SKM-1 (cell line): ENCODE measurements around the gene PCBP3.
"Not testable (repeated sequence)": the region's sequence is repeated elsewhere in the genome, so short reads cannot be mapped to it uniquely, and the experiment has no call there.

Experiments
- DNase-seq: peaks from one replicate; lab custom pipeline; 2025; ENCODE audit not compliant: unreplicated experiment; lab: John Stamatoyannopoulos, UW

PCBP3 gene

DNA sequence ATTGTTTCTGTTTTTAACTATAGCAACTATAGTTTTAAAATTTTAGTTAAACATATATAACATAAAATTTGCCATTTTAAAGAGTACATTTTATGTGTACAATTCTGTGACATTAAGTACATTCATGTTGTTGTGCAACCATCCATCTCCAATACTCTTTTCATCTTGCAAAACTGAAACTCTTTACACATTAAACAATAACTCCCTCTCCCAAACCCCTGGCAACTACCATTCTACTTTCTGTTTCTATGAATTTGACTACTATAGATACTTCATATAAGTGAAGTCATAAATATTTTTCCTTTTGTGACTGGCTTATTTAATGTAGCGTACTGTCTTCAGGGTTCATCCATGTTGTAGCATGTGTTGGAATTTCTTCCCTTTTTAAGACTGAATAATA lies 25.9 kb downstream of the PCBP3 start:
- DNase-seq: no peak

DNA sequence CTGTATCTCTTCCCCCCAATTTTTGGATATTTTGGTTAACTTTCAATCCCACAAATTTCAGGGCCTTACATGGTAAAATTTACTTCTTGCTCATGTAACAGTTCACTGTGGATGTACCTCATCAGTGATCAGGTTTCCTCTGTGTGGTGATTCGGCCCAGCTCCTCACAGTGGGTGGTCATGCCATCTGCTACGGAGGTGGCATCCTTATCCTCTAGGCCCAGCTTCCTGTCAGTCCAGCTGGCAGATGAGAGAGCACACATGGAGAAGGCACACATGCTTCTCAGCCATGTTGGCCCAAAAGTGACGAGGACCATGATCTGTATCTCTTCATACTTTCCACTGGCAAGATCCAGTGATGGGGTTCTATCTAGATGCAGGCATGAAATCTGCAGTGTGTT lies 27.2 kb downstream of the PCBP3 start:
- no peak for DNase-seq

DNA sequence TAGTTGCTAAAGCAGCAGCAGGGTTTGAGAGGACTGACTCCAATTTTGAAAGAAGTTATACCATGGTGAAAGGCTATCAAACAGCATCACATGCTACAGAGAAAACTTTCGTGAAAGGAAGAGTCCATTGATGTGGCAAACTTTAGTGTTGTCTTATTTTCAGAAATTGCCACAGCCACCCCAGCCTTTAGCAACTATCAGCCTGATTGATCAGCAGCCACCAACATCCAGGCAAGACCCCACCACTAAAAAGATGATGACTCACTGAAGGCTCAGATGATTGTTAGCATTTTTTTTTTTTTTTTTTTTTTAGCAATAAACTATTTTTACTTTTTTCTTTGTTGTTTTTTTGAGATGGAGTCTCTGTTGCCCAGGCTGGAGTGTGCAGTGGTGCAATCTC lies 35.3 kb downstream of the PCBP3 start:
- DNase-seq: not testable (repeated sequence)

DNA sequence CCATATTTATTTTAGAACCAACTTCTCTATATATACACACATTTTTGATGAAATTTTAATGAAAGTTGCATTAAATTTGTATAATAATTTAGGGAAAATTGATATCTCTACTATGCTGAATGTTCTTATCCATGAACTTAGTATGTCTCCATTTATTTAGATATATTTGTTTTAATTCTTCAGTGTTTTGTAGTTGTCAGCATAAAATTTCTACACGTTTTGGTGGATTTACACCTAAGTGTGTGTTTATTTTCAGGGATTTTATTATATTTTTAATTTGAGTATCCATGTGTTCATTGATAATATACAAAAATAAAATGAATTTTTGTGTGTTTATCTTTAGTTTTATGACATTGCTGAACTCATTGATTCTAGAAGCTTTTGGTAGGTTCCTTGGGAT lies 36.7 kb downstream of the PCBP3 start:
- no peak for DNase-seq

DNA sequence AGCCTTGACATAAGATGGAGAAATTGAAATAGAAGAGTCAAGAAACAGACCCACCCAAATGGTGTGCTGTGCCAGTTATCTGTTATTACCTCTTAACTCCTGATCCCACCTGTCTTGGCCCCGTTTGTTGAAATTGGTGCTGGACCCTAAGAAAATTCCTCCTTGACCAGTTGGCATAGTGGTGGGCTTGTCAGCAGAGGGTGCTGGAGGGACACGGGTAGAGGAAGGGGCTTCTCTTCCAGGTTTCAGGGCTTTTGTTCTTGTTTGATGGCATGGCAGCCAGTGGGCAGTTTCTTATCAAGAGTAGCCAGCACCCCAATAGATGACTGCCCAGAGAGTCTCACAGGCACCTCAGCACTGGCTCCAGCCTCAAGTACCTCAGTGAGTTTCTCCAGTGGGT lies 51.6 kb downstream of the PCBP3 start:
- no peak for DNase-seq

DNA sequence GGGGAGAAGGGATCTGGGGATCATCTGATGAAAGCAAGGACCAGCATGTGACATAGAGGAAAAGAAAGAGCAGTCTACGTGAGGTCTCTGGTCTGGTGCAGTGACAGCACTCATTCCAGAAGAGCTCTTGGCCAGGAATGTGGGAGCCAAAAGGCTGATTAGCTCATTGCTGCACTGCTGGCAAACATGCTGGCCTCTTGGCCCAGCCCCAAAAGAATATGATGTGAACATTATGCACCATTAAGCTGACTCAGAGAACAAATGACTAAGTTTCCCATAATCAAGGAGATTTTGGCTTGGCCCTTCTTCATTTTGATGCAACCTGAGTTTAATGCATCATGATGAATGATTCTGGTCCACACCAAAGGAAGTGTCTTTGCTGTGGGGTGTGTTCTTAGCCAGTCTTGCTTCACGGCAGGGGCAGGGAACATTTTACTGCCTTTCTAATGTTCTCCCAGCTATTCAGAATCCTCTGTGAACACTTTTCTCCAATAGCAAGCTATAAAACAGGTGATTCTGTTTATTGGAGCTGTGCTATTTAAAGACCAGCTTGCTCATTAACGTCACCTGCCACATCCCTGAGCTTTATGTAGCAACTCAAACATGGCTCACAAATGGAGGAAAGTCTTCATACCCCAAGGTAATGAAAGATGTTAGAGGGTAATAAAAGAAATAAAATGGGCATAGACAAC lies 55.1 kb downstream of the PCBP3 start:
- no peak for DNase-seq

DNA sequence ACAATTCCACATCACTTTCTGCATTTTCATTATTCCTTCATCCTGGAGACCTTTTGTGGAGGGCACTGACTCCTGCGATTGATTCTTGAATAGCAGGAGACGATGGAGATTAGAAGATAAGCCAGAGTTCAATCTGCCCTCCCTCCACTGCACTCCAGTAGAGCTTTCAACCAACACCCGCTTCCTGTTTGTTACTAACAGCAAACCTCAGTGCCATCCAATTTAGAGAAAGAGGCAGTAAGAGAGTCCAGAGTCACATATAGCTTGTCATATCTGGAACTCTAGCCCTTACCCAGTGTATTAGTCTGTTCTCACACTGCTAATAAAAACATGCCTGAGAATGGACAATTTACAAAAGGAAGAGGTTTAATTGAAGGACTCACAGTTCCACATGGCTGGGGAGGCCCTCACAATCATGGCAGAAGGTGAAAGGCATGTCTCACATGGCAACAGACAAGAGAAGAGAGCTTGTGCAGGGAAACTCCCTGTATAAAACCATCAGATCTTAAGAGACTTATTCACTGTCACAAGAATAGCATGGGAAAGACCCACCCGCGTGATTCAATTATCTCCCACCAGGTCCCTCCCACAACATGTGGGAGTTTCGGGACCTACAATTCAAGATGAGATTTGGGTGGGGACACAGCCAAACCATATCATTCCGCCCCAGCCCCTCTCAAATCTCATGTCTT lies 55.9 kb downstream of the PCBP3 start:
- DNase-seq: no peak

DNA sequence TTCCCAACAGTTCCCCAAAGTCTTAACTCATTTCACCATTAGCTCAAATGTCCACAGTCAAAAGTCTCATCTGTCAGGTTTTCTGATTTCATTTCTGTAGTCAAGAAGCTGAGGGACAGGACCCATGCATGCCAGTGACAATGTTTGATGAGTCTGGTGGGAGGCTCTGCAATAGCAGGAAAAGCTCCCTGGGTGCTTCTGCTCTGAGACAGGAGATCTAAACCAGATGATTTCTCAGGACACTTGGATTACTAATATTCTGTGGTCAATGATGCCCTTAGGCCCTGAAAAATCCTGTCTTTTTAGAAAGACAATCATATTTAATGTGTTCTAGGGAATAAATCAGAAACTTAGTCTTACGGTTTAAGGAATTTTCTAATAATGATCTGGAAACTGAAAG lies 56.4 kb downstream of the PCBP3 start:
- DNase-seq: no peak

DNA sequence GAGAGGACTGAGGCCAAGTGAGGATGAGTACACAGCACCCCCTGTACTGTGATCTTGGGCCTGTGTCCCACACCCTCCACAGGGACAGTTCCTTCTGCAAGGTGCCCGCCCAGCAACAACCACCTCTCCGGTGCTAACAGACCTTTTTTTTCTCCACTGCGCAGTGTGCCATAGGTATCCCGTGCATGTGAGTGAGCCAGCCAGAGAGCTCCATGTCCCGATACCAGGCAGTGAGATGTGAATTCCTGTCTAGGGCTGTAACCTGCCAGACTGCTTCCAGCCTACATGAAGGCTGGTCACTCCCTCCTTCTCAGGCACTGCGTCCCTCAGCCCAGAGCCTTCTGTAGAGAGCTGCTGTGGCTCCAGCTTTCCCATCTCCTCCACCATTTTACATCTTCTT lies 56.9 kb downstream of the PCBP3 start:
- no peak for DNase-seq

DNA sequence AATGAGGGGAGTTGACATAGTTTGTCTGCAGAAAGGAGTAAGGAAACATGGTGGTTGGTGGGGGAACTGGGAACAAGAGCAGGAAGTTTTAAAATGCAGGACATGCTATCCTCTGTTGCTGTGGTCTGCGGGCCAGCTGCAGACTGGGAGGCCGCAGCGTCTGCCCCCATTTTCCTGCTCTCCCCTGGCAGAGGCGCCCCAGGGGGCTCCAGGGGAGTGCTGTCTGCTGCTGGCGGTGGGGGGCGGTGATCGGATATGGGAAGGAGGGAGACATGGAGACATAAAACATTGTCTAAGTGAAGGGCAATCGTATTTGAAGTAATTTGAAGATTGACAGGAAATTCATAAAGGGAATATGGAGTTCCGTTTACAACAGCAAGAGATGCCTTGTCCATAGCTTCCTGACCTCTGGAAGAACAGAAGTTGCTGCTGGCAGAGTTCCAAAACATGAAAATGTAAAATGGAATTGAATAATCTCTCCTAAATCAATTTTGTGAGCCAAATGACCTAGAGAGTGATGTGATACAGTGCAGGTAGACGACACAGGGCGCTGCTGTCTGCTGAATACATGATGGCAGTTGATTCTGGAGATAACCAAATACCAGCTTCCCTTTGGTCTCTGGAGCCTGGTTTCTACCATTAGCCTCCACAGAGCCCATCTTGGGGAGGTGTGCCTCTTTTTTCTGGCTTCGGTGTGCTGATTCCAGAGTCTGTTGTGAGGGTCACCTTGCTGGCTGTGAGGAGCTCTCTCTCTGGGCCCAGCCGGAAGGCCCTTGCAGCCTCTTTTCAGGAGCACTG lies 61.0 kb downstream of the PCBP3 start:
- no peak for DNase-seq

DNA sequence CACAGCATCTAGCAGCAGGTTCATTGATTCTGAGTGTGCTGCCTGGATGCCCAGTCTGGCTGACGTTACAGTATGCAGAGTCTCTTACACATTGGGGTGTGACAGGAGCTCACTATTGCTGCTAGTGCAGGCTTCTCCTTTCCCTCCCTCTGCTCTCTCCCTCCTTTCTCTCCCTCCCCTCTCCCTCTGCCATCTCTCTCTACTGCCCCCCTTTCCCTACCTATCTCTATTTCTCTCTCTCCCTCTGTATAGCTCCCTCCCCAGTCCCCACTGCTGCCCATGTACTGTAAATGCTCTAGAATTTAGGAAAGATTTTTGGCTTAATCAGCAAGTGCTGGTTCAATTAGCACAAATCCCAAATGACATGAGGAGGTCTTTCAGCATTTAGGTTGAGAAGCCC lies 62.8 kb downstream of the PCBP3 start:
- no peak for DNase-seq

DNA sequence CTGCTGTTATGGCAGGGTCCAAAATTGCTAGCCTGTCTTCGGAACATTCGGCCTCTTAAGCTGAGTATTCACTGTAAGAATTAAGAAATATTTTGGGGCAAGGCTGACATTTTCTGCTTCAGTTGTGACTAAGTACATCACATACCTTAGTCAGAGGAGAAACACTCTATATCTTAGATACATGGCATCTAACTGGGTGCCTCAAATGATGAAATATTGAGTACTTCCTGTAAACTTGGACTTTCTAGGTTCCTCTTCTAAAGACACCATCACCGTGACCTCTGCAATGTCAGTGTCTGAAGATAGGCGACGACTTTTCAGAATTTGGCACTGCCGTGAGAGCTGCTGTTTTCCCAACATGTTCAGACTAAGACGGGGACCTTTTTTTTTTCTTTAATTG lies 65.6 kb downstream of the PCBP3 start:
- DNase-seq: peak; percentile 37

DNA sequence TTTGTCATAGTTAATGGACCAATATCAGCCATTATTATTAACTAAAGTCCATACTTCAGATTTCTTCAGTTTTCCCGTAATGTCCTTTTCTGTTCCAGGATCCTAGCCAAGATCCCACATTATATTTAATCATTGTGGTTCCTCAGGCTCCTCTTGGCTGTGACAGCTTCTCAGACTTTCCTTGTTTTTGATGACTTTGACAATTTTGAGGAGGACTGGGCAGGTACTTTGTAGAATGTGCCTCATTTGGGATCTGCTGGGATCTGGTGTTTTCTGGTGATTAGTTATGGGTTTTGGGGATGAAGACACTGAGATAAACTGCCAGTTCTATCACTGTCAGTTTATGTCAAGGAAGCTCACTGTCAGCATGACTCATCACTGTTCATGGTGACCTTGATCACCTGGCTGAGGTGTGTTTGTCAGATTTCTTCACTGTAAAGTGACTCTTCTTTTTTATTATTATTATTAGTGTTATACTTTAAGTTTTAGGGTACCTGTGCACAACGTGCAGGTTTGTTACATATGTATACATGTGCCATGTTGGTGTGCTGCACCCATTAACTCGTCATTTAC lies 66.3 kb downstream of the PCBP3 start:
- DNase-seq: no peak

DNA sequence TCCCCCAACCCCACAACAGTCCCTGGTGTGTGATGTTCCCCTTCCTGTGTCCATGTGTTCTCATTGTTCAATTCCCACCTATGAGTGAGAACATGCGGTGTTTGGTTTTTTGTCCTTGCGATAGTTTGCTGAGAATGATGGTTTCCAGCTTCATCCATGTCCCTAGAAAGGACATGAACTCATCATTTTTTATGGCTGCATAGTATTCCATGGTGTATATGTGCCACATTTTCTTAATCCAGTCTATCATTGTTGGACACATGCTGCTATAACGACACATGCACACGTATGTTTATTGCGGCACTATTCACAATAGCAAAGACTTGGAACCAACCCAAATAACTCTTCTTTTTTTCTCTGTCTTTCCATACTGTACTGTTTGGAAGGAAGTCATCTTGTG lies 66.8 kb downstream of the PCBP3 start:
- not testable (repeated sequence) for DNase-seq

DNA sequence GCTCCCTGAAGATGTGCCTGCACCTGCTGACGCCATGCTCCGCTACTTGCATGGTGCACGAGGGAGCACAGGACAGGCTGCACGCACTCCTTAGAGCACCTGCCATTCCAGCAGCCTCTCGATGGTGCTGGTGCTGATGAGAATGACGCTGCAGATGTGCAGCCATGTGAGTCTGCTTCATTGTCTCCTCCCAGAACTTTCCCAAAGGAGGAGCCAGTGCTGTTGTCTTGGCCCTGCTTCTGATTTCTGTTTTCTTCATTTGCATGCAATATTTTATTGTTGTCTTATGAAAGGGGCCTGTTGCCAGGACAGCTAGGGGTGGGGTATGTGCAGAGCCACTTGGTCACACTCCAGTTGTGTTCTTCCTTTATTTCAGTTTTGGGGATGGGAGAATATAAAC lies 70.1 kb downstream of the PCBP3 start:
- DNase-seq: no peak

DNA sequence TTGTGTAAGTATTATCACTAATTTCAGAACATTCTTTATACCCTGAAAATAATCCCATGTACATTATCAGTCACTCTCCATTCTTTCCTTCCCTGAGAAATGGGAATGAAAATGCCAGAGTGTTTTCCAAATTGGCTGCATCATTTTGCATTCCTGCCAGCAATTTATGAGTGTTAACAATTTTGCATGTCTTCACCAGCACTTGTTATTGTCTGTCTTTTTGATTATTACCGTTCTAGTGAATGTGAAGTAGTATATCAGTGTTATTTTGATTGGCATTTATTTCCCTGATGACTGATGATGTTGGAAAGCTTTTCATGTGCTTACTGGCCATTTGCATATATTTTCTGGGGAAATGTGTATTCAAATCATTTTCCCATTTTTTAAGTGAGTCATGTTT lies 71.9 kb downstream of the PCBP3 start:
- DNase-seq: no peak

DNA sequence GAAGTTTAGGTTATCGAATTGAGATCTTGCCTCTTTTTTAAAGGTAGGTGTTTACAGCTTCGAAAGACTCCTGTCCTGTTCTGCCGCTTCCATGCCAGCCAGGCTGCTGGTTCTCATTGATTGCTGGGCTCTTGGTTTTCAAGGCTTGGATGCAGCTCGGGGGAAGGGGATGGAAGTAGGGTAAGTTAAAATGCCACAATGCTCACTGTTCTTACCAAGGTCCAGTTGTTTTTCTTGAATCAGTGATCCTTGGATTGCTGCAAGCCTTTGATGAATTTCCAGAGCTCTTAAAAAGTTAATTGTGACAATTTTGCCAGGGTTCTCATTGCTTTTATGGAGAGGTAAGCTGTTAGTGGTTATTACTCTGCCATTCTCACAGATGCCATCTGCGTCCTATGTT lies 74.9 kb downstream of the PCBP3 start:
- DNase-seq: no peak

DNA sequence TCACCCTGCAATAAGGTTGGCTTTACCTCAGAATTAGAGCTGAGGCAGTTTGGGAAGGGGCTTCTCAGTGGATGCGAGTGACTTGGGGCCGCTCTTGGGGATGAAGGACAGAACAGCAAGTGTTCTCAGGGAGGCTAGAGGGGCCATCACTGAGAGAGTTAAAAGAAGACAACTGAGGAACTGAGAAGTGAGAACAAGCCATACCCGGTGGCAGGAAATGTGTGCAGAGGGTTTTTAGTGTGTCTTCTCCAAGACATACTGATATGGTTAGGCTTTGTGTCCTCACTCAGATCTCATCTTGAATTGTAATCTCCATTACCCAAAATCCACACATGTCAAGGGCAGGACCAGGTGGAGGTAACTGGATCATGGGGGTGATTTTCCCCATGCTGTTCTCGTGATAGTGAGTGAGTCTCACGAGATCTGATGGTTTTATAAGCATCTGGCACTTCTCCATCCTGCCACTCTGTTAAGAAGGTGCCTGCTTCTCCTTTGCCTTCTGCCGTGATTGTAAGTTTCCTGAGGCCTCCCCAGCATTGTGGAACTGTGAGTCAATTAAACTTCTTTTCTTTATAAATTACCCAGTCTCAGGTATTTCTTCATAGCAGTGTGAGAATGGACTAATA lies 75.8 kb downstream of the PCBP3 start:
- no peak for DNase-seq

DNA sequence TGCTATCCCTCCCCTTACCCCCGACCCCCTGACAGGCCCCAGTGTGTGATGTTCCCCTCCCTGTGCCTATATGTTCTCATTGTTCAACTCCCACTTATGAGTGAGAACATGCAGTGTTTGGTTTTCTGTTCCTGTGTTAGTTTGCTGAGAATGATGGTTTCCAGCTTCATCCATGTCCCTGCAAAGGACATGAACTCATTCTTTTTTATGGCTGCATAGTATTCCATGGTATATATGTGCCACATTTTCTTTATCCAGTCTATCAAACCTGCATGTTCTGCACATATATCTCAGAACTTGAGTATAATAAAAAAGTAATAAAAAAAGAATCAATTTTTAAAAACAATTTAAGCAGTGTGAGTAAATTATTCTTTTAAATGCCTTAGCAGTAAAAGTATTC lies 76.7 kb downstream of the PCBP3 start:
- not testable (repeated sequence) for DNase-seq

DNA sequence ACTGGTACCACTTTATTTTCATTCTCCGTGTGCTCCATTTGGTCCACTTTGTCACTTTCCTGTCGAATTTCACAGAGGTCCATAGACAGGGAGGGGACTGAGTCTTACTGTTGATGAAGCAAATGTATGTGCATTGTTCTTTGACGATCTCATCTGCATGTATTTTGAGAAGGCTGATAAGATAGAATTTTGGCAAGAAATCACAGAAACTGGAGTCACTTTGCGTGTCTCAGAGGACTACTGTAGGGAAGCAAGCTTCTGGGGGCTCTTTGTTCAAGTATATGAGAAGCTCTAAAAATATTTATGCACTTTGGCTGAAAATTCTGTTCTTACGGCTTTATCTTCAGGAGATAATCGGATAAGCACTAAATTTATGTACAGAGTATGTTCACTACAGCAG lies 78.1 kb downstream of the PCBP3 start:
- DNase-seq: no peak
